Putamen (tissue), 1 donor: Measurements from ENCODE around the gene TTLL11.
A peak's percentile ranks its signal among the peaks of the same experiment; 100 is the strongest.

Source experiments
- DNase-seq: peaks from one replicate; pipeline ENCODE4 v3.0.0-alpha.2; 2016; ENCODE audit warnings: low spot score

Gene TTLL11

GRCh38 chr9:121974421-121974820 is 118.7 kb downstream of the TTLL11 start:
- no peak for DNase-seq

- no peak for DNase-seq
Measured at GRCh38 chr9:121972501-121972981, 120.6 kb downstream of the TTLL11 start.

- DNase-seq = no peak
Measured at GRCh38 chr9:121968056-121968455, 125.1 kb downstream of the TTLL11 start.

- no peak for DNase-seq
Measured at GRCh38 chr9:121966706-121967105, 126.4 kb downstream of the TTLL11 start.

- DNase-seq = peak; percentile 65
Measured at GRCh38 chr9:121963528-121963995, 129.5 kb downstream of the TTLL11 start.

GRCh38 chr9:121962421-121962820 is 130.7 kb downstream of the TTLL11 start:
- DNase-seq = no peak

GRCh38 chr9:121960665-121961064 is 132.4 kb downstream of the TTLL11 start:
- DNase-seq = peak; percentile 76

- no peak for DNase-seq
Measured at GRCh38 chr9:121958530-121958929, 134.6 kb downstream of the TTLL11 start.

GRCh38 chr9:121956808-121957207 is 136.3 kb downstream of the TTLL11 start:
- no peak for DNase-seq

- DNase-seq = no peak
Measured at GRCh38 chr9:121955649-121956048, 137.5 kb downstream of the TTLL11 start.

- peak; percentile 37 for DNase-seq
Measured at GRCh38 chr9:121954477-121955140, 138.5 kb downstream of the TTLL11 start.

- DNase-seq = no peak
Measured at GRCh38 chr9:121952611-121953010, 140.5 kb downstream of the TTLL11 start.

GRCh38 chr9:121950866-121951265 is 142.2 kb downstream of the TTLL11 start:
- DNase-seq = no peak

- DNase-seq = no peak
Measured at GRCh38 chr9:121950441-121950840, 142.7 kb downstream of the TTLL11 start.

GRCh38 chr9:121949766-121950165 is 143.3 kb downstream of the TTLL11 start:
- no peak for DNase-seq

- DNase-seq = no peak
Measured at GRCh38 chr9:121949364-121949763, 143.7 kb downstream of the TTLL11 start.

- no peak for DNase-seq
Measured at GRCh38 chr9:121947775-121948174, 145.3 kb downstream of the TTLL11 start.

GRCh38 chr9:121946465-121946864 is 146.6 kb downstream of the TTLL11 start:
- DNase-seq = no peak

- no peak for DNase-seq
Measured at GRCh38 chr9:121945849-121946248, 147.3 kb downstream of the TTLL11 start.

GRCh38 chr9:121945281-121945680 is 147.8 kb downstream of the TTLL11 start:
- no peak for DNase-seq

- no peak for DNase-seq
Measured at GRCh38 chr9:121944711-121945191, 148.4 kb downstream of the TTLL11 start.

- DNase-seq = no peak
Measured at GRCh38 chr9:121943463-121943862, 149.6 kb downstream of the TTLL11 start.

- DNase-seq = no peak
Measured at GRCh38 chr9:121942866-121943382, 150.2 kb downstream of the TTLL11 start.

- DNase-seq = no peak
Measured at GRCh38 chr9:121942313-121942712, 150.8 kb downstream of the TTLL11 start.
